GM19395 (cell line): ENCODE measurements around the gene RNF169.
"Not testable (repeated sequence)": the region's sequence is repeated elsewhere in the genome, so short reads cannot be mapped to it uniquely, and the experiment has no call there.

Experiments used
- ATAC-seq: cut with Tn5 transposase; IDR thresholded peaks from one replicate; pipeline ENCODE4 v1.9.1; 2021; ENCODE audit warnings: mild to moderate bottlenecking, moderate library complexity; ENCODE audit not compliant: unreplicated experiment

RNF169 gene

DNA sequence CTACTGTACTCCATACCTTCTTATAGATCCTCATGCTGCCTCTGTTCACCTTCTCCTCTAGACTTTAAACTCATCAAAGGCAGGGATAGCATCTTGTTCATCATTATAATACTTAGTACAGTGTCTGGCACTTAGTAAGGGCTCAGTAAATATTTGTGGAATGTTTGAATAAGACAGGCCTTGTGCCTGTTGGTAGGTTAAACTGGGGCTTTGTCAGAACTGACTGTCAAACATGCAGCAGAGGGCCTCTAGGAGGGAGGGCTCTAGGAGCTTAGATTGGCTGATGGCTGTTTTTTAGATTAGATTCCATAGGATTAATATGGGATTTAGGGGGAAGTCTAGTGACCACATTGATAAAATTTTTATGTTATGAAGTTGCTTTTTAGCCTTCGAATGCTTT is 70.8 kb downstream of the RNF169 start:
- no peak for ATAC-seq

DNA sequence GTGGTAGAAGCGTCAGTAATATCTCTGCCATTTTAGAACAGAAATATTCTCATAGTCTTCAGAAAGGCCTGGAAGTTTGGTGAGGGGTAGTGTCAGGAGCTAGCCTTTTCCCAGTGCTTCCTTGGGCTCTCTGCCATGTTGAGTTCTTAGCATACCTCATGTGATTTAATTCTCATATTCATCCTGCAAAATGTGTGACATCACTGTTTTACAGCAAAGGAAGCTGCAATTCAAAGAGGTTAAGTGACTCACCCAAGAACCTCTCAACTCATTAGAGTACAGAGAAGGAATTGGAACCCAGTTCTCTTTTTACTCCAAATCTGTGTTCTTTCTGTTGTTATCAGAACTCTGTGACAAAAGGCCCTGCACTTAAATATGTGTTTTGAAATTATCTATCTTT is 72.1 kb downstream of the RNF169 start:
- no peak for ATAC-seq

DNA sequence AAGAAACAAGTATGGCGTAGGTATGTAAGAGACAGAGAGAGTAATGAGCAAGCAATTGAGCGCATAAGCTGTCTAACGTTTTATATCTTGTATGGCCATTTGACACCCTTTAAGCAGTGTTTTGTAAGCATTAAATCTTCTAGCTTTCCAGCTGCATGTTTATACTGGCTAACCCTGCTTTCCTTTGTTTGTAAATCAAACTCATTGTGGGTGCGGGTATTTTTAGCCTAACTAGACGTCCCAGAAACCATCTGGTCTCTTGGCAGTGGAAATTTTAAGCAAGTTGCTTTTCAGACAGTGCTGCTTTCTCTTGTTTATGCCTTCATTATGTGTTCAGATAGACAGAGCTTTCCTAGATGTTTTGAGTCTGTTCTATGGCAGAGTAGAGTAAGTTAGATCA is 73.5 kb downstream of the RNF169 start:
- ATAC-seq = no peak

DNA sequence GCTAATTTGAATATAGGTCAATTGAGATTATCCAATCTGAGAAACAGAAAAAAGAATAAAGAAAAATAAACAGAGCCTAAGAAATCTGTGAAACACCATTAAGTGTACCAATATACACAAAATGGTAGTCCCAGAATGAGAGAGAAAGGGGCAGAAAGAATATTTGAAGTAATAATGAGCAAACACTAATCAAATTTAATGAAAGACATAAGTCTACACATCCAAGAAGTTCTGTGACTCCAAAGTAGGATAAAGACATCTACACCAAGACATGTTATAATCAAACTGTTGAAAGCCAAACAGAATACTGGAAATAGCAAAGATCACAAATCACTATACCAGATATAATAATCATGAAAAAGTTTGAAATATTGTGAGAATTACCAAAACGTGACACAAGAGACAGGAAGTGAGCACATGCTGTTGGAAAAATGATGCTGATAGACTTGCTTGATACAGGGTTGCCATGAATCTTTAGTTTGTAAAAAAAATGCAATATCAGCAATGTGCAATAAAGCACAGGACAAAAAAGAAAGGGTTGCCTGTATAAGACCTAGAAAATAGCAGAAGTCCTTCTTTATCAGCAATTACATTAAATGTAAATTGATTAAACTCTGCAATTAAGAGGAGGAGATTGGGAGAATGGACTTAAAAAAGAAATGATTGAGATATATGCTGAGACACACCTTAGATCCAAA is 75.8 kb downstream of the RNF169 start:
- no peak for ATAC-seq

DNA sequence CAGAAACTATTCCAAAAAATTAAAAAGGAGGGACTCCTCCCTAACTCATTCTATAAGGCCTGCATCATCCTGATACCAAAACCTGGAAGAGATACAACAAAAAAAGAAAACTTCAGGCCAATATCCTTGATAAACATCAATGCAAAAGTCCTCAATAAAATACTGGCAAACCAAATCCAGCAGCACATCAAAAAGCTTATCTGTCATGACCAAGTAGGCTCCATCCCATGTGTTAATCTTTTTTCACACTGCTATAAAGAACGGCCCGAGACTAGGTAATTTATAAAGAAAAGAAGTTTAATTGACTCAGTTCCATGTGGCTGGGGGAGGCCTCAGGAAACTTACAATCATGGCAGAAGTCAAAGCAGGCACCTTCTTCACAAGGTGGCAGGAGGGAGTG is 76.9 kb downstream of the RNF169 start:
- not testable (repeated sequence) for ATAC-seq

GRCh38 chr11:74826901-74827300 is 78.3 kb downstream of the RNF169 start:
- no peak for ATAC-seq

GRCh38 chr11:74837191-74837590 is 88.5 kb downstream of the RNF169 start:
- ATAC-seq = no peak

GRCh38 chr11:74838188-74838587 is 89.5 kb downstream of the RNF169 start:
- no peak for ATAC-seq

DNA sequence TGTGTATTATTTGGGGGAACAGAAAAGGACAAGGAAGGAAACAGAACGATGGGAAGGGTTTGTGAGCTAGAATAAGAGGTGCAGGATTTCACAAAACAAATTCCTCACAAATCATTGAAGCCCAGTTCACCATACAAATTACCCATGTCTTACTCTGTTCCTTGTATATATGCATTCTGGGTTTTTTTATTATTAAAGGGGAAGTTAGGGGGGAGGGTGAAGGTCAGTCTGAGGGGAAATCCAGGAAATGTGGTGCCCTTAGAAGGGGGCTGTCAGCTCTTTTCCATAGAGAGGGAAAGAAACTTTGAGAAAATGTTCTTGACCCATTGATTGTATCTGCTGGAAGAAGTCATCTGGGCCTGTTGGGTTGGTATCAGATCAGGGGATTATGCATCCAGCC is 90.8 kb downstream of the RNF169 start:
- no peak for ATAC-seq

GRCh38 chr11:74839971-74840370 is 91.3 kb downstream of the RNF169 start:
- ATAC-seq = no peak

DNA sequence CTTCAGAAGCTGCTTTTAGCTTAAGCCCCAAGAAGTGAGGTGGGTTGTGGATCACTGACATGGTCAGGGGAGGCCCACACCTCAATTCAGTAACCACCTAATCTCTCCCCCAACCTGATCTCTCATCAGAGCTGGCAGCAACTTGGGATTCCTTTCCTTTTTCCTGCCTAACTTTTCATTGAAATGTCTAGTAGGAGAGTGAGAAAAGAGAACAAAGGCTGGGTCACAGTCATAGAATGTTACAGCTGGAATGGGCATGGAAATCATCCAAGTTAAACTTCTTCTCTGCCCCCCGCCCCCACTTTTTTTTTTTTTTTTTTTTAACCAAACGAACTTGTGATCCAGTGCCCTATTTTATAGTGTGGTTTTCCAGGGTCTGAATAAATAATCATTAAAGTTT is 91.8 kb downstream of the RNF169 start:
- no peak for ATAC-seq

DNA sequence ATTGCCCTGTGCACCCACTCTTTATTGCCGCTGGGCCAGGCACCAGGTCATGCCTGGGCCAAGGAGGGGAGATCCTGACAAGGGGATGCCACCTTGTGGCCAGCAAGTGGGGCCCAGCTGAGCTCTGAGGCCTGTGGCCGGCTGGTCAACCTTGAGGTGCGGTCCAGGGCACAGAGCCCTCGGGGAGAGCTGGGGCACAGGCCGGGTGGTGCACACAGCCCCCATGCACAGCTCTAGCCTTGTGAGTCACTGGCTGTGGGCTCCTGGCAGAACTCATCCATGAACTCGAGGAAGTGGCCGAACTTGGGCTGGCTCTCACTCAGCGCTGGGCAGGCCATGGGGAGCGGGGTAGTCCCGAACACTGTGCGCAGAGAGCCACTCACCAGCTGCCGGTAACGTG is 94.3 kb downstream of the RNF169 start:
- no peak for ATAC-seq

DNA sequence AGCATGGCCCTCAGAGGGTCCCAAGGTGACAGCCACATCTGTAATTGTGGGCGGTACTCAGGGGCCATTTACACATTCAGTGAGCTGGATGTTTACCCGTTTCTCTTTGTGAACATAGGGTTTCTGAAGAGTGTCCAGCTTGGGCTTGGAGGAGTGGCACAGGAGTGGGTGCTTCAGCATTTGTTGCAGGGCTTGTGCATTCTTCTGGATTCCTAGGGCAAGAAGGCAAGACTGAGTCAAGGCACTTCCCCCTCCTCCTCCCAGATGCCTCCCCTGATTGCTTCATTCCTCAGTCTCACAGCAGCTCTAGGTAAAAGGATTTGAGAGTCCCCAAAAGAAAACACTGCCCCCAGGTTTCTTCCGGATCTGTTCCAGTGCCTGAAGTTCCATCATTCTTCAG is 95.4 kb downstream of the RNF169 start:
- no peak for ATAC-seq

GRCh38 chr11:74844865-74845264 is 96.2 kb downstream of the RNF169 start:
- no peak for ATAC-seq

DNA sequence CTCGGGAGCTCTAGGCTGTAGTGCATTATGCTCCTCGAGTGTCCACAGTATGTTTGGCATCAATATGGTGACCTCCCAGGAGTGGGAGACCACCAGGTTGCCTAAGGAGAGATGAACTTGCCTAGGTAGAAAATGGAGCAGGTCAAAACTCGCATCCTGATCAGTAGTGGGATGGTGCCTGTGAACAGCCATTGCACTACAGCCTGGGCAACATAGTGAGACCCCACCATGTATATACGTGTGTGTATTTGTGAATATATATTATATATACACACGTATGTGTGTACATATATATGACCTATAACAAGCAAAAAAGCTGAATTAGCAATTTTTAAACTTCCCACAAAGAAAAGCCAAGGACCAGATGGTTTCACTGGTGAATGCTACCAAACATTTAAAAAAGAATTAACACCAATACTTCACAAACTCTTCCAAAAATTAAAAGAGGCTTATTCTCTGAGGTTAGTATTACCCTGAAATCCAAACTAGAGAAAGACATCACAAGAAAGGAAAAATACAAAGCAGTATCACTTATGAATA is 97.4 kb downstream of the RNF169 start:
- no peak for ATAC-seq

DNA sequence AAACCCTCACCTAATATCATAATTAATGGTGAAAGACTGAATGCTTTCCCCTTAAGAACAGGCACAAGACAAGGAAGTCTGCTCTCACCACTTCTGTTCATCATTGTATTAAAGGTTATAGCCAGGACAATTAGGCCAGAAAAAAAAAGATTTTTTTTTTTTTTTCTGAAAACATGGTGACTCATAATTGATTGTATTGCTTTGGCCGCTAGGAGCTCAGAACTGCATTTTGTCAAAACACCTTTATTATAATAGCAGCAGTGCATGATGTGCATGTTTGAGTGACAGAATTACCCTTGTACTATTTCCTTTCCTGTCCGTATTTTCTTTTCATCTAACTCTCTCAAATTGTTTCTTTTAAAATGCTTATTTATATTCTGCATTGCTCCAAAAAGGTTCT is 98.1 kb downstream of the RNF169 start:
- ATAC-seq = no peak

DNA sequence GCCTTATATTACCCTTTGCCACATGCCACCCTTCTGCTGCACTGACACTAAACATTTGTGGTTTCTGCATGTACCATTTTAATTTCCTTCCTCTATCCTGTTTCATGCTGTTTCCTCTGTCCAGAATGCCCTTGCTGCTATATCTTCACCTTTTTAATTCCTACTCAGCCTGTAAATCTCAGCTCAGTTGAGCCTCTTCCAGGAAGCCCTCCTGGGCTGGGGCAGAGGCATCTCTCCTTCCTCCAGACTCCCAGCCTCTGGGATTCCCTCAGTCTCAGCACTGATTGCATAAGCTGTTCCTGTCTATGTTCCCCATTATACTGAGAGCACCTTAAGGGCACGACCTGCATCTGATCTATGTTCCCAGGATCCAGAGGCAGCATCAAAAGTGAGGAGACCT is 98.7 kb downstream of the RNF169 start:
- no peak for ATAC-seq

DNA sequence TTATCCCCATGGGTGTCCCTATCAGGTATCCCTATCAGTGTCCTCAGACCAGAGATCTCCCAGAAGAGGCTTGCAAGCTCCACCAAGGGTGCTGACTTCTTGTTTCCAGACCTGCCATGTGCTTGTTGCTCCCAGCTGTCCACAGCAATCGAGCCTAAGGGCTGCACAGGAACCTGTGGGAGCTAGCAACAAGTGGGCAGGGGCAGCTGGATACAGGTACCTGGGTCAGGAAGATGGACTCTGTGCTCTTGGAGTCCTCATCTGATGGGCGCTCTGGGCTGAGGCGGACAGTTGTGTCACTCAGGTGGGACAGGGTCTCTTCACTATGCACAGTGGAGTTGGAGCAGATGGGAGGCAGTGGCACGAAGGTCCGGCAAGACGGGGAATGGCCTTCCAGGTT is 99.2 kb downstream of the RNF169 start:
- ATAC-seq = no peak

DNA sequence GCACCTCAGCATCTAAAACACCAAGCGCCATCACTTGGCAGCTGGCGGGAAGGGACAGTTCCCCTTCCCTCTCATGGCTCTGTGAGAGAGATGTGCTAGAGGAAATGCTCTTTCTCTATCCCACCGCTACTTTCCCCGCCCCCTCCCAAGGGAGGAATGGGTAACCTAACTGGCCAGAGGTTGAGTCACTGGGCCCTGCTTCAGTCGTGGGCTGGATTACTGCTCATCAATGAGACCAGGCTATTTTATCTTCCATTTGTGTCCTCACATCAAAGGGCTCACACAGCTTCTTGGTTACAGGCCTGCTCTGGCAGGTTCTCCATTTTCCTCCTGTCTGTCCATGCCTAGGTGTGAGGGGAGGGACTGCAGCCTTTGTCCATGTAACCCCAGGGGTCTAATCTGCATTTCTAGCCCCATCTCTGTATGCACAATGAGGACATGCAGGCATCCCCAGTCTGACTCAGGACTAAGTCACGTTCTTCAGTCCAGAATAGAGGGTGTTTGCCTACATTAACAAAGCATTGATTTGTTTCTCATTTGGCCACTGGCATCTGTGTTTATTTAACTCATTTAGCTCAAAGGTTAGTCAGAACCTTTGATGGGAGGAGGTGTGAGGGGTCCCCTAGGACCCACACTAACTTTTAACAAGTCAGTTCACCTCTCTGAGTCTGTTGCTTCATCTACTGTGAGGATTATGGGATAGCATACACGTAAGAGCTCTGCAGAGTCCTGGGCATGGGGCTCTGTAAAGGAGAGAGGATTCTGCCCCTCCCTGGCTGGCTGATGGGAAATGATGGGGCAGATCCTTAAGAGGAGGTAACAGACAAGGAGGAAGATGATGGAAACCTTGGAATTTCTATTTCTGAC is 101.1 kb downstream of the RNF169 start:
- no peak for ATAC-seq

DNA sequence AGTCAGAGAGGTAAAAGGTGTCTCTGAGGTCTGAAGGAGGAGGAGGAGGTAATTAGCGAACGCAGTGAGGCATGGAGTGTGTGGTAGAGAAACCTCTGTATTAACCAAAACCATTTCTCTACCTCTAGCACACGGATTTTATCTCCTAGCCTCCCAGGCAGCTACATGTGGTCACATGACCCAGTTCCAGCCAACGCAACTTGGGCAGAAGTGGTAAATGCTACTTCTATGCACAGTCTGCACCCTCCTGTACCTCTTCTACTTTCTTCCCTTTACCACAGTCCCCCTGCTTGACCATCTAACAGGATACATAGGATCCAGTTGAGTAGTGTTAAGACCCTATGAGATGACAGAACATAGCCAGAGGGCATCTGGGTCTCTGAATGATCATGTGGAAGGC is 104.6 kb downstream of the RNF169 start:
- no peak for ATAC-seq

- no peak for ATAC-seq
Observed at GRCh38 chr11:74860743-74861142, 112.1 kb downstream of the RNF169 start.

- ATAC-seq = no peak
Observed at GRCh38 chr11:74863410-74863809, 114.8 kb downstream of the RNF169 start.
